Lung (tissue), 12 donors: ENCODE data around the gene ZNF628. TPM values are rescaled to one million over a fixed set of nuclear protein-coding genes. Genes with fewer than 3 reads are reported as not detected.

Experiments used
- ATAC-seq: fragments of 200-7000 bp; cut with Tn5 transposase; one replicate; pipeline ENCODE4 v1.9.1; 2020; ENCODE audit warnings: moderate number of reproducible peaks; ENCODE audit not compliant: insufficient read depth, low FRiP score
- DNase-seq, 3 donors: peaks; one replicate each; pipeline ENCODE4 v3.0.0-alpha.2; 2013 to 2017
- H3K27ac ChIP-seq, 2 donors: one replicate each; pipeline ENCODE4 v1.5.1; 2013; ENCODE audit warnings: mild to moderate bottlenecking in 2 of 2, moderate library complexity in 2 of 2, control low read depth in 1 of 2, inconsistent platforms in 1 of 2, low read depth in 1 of 2, low read length in 1 of 2
- H3K27me3 ChIP-seq, 3 donors: one replicate each; pipeline ENCODE4 v1.5.1; 2013; ENCODE audit warnings: low read length in 2 of 3; ENCODE audit not compliant: control insufficient read depth in 3 of 3, insufficient read depth in 3 of 3
- H3K36me3 ChIP-seq, 4 donors: one replicate each; pipeline ENCODE4 v1.5.1; 2013; ENCODE audit warnings: low read length in 4 of 4, mild to moderate bottlenecking in 1 of 4, moderate library complexity in 1 of 4; ENCODE audit not compliant: control insufficient read depth in 4 of 4, insufficient read depth in 4 of 4
- H3K4me1 ChIP-seq, 5 donors: one replicate each; pipeline ENCODE4 v1.5.1; 2013; ENCODE audit warnings: low read length in 5 of 5, mild to moderate bottlenecking in 2 of 5, moderate library complexity in 1 of 5; ENCODE audit not compliant: control insufficient read depth in 5 of 5, insufficient read depth in 5 of 5
- H3K4me3 ChIP-seq: one replicate; pipeline ENCODE4 v1.5.1; 2013; ENCODE audit warnings: mild to moderate bottlenecking, control low read depth, moderate library complexity
- H3K9ac ChIP-seq, 2 donors: one replicate each; pipeline ENCODE4 v1.5.1; 2013; ENCODE audit warnings: low read length in 2 of 2, control low read depth in 1 of 2; ENCODE audit not compliant: insufficient read depth in 1 of 2
- H3K9me3 ChIP-seq, 4 donors: one replicate each; pipeline ENCODE4 v1.5.1; 2013; ENCODE audit warnings: low read length in 3 of 4, mild to moderate bottlenecking in 1 of 4, moderate library complexity in 1 of 4; ENCODE audit not compliant: control insufficient read depth in 4 of 4, insufficient read depth in 3 of 4
- CTCF ChIP-seq: IDR thresholded peaks from 2 replicates; pipeline ENCODE4 v1.5.1; 2012; ENCODE audit warnings: mild to moderate bottlenecking; ENCODE audit errors: control extremely low read depth, extremely low read depth
- WGBS, 2 donors: extraction: QIAGEN DNeasy Blood & Tissue Kit; methylation state at CpG; one replicate each; pipeline ENCODE4 v1.1.7; 2013; 5-methylcytosine and 5-hydroxymethylcytosine counted together
- polyA plus RNA-seq, 2 donors: library from polyadenylated mRNA; stranded (reverse); fragments of 200-250 nt; gene quantifications; one replicate each; pipeline ENCODE4 v1.2.1, GENCODE V29; 2013
- total RNA-seq, 2 donors: library from RNA; depleted of rRNA in 1 of 2; stranded (reverse); fragments of >200 nt in 1 of 2; gene quantifications; one replicate each; pipeline ENCODE4 v1.2.1, GENCODE V29; 2014 to 2021
- donor health status: control.
- donor health status: control.
- donor health status: Bipolar disorder and iron deficiency.
- donor health status: healthy.
- donor health status: DM: yes; HTN: yes; CAD: no.

The ZNF628 gene
- total and polyA plus RNA-seq, 4 donors, result 2.0 to 12.3 (median 7.8) TPM

GRCh38 chr19:55464039-55464661, 12.3 kb upstream of the ZNF628 start:
- no peak for ATAC-seq
- H3K27me3 ChIP-seq, result no peaks in the 10 kb centered on the region
- no peak for DNase-seq
- no peak for TF ChIP-seq CTCF
- WGBS, 2 donors, result 70 to 74% methylated on average over 23 of the region's 23 CpGs
- H3K27ac ChIP-seq, result no peak overlapping the region
- H3K4me1 ChIP-seq, result peaks cover 0 to 27% (median 2%) of the 10 kb centered on the region in 5 donors
- H3K9me3 ChIP-seq, result no peaks in the 10 kb centered on the region
- H3K9ac ChIP-seq, result no peak overlapping the region
- H3K4me3 ChIP-seq, result no peak overlapping the region
- no peaks in the 10 kb centered on the region for H3K36me3 ChIP-seq

- no peak within 1 kb of the TSS for H3K4me3 ChIP-seq
- H3K27me3 ChIP-seq, result no peaks in the 10 kb centered on the region
- ATAC-seq (no peak), DNase-seq (no peak)
- no peak for TF ChIP-seq CTCF
- H3K27ac ChIP-seq, result no peak within 1 kb of the TSS
- no peak within 1 kb of the TSS for H3K9ac ChIP-seq
- WGBS, 2 donors, result 60 to 75% methylated on average over 12 to 14 of the region's 14 CpGs
- H3K36me3 ChIP-seq, result no peaks in the 10 kb centered on the region
- no peaks in the 10 kb centered on the region for H3K9me3 ChIP-seq
- peaks cover 0 to 22% (median 1%) of the 10 kb centered on the region in 5 donors for H3K4me1 ChIP-seq
Measured at GRCh38 chr19:55464662-55465054, 11.8 kb upstream of the ZNF628 start, which contains the start of gene C19orf85. C19orf85 (minus strand) TSS chr19:55464751; CDS start chr19:55464554, 197 bp downstream.

GRCh38 chr19:55465460-55466240, 10.8 kb upstream of the ZNF628 start:
- Histone ChIP-seq H3K9me3 (no peaks in the 10 kb centered on the region), H3K4me1 (peaks cover 0 to 12% (median 0%) of the 10 kb centered on the region in 5 donors), H3K36me3 (no peaks in the 10 kb centered on the region), H3K27ac (no peak overlapping the region), H3K9ac (no peak overlapping the region), H3K27me3 (no peaks in the 10 kb centered on the region), H3K4me3 (no peak overlapping the region)
- ATAC-seq, result no peak
- WGBS, 2 donors, result 77 to 84% methylated on average over 11 of the region's 11 CpGs
- no peak for TF ChIP-seq CTCF
- no peak for DNase-seq
